GM18873 (cell line): ENCODE results near the gene MLLT1.

Source experiments
- ATAC-seq: cut with Tn5 transposase; IDR thresholded peaks from one replicate; pipeline ENCODE4 v1.9.1; 2021; ENCODE audit warnings: mild to moderate bottlenecking, moderate library complexity, moderate number of reproducible peaks; ENCODE audit not compliant: unreplicated experiment, low FRiP score

MLLT1 gene

DNA sequence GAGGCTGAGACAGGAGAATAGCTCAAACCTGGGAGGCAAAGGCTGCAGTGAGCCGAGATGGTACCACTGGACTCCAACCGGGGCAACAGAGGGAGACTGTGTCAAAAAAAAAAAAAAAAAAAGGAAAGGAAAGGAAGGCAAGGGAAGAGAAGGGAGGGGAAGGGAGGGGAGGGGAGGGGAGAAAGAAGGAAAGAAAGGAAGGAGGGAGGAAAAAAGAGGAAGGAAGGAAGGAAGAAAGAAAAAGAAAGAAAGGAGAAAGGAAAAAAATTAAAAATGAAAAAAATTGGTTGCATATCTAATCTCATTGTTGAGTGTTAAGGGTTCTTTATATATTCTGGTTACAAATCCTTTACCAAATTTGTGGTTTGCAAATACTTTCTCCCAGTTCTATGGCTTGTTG is 98.7 kb downstream of the MLLT1 start:
- no peak for ATAC-seq

GRCh38 chr19:6173190-6173589 is 106.6 kb downstream of the MLLT1 start:
- no peak for ATAC-seq

- ATAC-seq, result no peak
Measured at GRCh38 chr19:6172074-6172863, 107.5 kb downstream of the MLLT1 start.

DNA sequence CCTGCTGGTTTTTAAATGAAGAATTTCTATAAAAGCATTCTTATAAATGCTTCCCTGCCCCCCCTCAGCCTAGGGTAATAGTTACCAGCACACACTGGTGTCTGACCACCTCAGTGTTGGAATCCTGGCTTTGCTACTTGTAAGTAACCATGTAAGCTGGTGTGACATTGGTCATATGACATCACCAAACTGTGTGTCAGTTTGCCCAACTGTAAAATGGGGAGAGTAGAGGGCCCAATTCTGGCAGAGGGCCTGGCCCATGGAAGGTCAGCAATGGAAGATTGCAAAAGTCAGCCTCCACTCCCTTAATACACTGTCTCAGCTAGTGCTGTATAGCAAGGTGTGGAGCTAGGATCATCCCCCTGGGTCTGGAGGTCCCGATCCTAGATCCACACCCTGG is 112.7 kb downstream of the MLLT1 start:
- ATAC-seq, result no peak

DNA sequence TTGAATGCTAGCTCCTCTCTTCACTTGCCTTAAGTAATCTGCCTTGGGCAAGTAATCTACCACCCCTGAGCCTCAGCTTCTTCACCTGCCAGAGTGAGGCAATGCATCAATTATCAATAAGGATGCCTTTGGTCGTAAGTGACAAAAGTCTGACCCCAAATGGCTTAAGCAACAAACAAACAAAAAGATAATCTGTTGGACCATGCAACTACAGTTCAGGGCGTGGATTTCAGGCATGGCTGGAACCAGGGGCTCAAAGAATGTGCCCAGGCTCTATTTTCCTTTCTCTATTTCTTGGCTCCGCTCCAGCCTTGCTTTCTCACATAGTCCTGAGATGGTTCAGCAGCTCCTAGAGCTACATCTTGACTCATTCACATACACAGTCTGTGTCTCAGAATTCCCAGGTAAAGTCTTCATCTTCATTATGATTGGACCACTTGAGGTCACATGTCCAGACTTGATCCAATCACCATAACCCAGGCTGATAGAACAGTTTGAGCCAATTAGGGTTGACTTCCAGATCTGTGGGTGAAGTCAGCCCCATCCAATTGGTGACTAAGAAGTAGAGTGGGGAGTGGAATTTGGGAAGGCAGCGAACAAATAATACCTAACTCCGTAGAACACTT is 114.8 kb downstream of the MLLT1 start:
- no peak for ATAC-seq

DNA sequence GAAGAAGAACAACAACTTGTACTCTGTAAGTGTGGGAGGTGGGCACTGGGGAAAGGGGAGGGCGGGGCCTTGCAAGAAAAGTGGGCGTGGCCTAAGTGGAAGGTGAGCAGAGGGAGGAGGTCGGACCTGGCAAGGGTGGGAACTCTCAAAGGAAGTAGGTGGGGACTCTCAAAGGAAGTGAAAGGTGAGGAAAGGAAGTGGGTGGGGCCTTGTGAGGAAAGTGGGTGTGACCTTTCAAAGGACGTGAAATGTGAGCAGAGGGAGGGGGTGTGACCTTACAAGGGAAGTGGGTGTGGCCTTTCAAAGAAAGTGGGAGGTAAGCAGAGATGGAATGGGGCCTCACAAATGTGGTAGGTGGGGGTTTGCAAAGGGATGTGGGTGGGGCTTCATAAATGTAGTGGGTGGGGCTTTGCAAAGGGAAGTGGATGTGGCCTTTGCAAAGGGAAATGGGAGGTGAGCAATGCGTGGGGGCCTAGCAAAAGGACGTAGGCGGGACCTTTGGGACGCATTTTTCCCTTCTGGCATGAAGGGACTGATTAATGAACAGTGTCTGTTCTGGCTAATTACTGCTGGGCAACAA is 118.4 kb downstream of the MLLT1 start:
- ATAC-seq, result no peak
